Lung (tissue), 12 donors: ENCODE data around the gene PLD5. TPM values are rescaled to one million over a fixed set of nuclear protein-coding genes. Genes with fewer than 3 reads are reported as not detected.

Source experiments
- ATAC-seq: fragments of 200-7000 bp; cut with Tn5 transposase; one replicate; pipeline ENCODE4 v1.9.1; 2020; ENCODE audit warnings: moderate number of reproducible peaks; ENCODE audit not compliant: insufficient read depth, low FRiP score
- DNase-seq, 3 donors: peaks; one replicate each; pipeline ENCODE4 v3.0.0-alpha.2; 2013 to 2017
- H3K27ac ChIP-seq, 2 donors: one replicate each; pipeline ENCODE4 v1.5.1; 2013; ENCODE audit warnings: mild to moderate bottlenecking in 2 of 2, moderate library complexity in 2 of 2, control low read depth in 1 of 2, inconsistent platforms in 1 of 2, low read depth in 1 of 2, low read length in 1 of 2
- H3K27me3 ChIP-seq, 3 donors: one replicate each; pipeline ENCODE4 v1.5.1; 2013; ENCODE audit warnings: low read length in 2 of 3; ENCODE audit not compliant: control insufficient read depth in 3 of 3, insufficient read depth in 3 of 3
- H3K36me3 ChIP-seq, 4 donors: one replicate each; pipeline ENCODE4 v1.5.1; 2013; ENCODE audit warnings: low read length in 4 of 4, mild to moderate bottlenecking in 1 of 4, moderate library complexity in 1 of 4; ENCODE audit not compliant: control insufficient read depth in 4 of 4, insufficient read depth in 4 of 4
- H3K4me1 ChIP-seq, 5 donors: one replicate each; pipeline ENCODE4 v1.5.1; 2013; ENCODE audit warnings: low read length in 5 of 5, mild to moderate bottlenecking in 2 of 5, moderate library complexity in 1 of 5; ENCODE audit not compliant: control insufficient read depth in 5 of 5, insufficient read depth in 5 of 5
- H3K4me3 ChIP-seq: one replicate; pipeline ENCODE4 v1.5.1; 2013; ENCODE audit warnings: mild to moderate bottlenecking, control low read depth, moderate library complexity
- H3K9ac ChIP-seq, 2 donors: one replicate each; pipeline ENCODE4 v1.5.1; 2013; ENCODE audit warnings: low read length in 2 of 2, control low read depth in 1 of 2; ENCODE audit not compliant: insufficient read depth in 1 of 2
- H3K9me3 ChIP-seq, 4 donors: one replicate each; pipeline ENCODE4 v1.5.1; 2013; ENCODE audit warnings: low read length in 3 of 4, mild to moderate bottlenecking in 1 of 4, moderate library complexity in 1 of 4; ENCODE audit not compliant: control insufficient read depth in 4 of 4, insufficient read depth in 3 of 4
- WGBS, 2 donors: extraction: QIAGEN DNeasy Blood & Tissue Kit; methylation state at CpG; one replicate each; pipeline ENCODE4 v1.1.7; 2013; 5-methylcytosine and 5-hydroxymethylcytosine counted together
- polyA plus RNA-seq, 2 donors: library from polyadenylated mRNA; stranded (reverse); fragments of 200-250 nt; gene quantifications; one replicate each; pipeline ENCODE4 v1.2.1, GENCODE V29; 2013
- total RNA-seq, 2 donors: library from RNA; depleted of rRNA in 1 of 2; stranded (reverse); fragments of >200 nt in 1 of 2; gene quantifications; one replicate each; pipeline ENCODE4 v1.2.1, GENCODE V29; 2014 to 2021
- TF ChIP-seq, protein P1 (sequence below): IDR thresholded peaks from 2 replicates; pipeline ENCODE4 v1.5.1; 2012; ENCODE audit warnings: mild to moderate bottlenecking; ENCODE audit errors: control extremely low read depth, extremely low read depth
- donor health status: control.
- donor health status: control.
- donor health status: Bipolar disorder and iron deficiency.
- donor health status: healthy.
- donor health status: DM: yes; HTN: yes; CAD: no.

PLD5 gene
- total and polyA plus RNA-seq, 4 donors = 0.09 to 0.43 (median 0.28) TPM

DNA sequence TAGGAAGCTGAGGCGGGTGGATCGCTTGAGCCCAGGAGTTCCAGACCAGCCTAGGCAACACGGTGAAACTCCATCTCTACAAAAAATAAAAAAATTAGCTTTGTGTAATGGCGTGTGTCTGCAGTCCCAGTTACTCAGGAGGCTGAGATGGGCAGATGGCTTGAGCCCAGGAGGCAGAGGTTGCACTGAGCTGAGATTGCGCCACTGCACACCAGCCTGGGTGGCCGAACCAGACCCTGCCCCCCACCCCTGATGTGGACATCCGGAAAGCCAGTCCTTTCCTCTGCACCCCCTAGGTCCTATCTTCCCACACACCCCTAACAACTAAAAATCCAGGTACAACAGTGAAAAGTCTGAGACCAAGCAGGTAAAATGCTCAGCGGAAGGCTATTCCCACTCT, 71.9 kb downstream of the PLD5 start:
- peaks cover 0 to 21% (median 2%) of the 10 kb centered on the region in 5 donors for H3K4me1 ChIP-seq
- no peaks in the 10 kb centered on the region for H3K9me3 ChIP-seq
- H3K27ac ChIP-seq = no peak overlapping the region
- H3K9ac ChIP-seq = no peak overlapping the region
- no peak for ATAC-seq
- peaks cover 0 to 8% (median 4%) of the 10 kb centered on the region in 3 donors for H3K27me3 ChIP-seq
- H3K36me3 ChIP-seq = no peaks in the 10 kb centered on the region
- DNase-seq = no peak
- no peak overlapping the region for H3K4me3 ChIP-seq
- TF ChIP-seq, protein P1, sequence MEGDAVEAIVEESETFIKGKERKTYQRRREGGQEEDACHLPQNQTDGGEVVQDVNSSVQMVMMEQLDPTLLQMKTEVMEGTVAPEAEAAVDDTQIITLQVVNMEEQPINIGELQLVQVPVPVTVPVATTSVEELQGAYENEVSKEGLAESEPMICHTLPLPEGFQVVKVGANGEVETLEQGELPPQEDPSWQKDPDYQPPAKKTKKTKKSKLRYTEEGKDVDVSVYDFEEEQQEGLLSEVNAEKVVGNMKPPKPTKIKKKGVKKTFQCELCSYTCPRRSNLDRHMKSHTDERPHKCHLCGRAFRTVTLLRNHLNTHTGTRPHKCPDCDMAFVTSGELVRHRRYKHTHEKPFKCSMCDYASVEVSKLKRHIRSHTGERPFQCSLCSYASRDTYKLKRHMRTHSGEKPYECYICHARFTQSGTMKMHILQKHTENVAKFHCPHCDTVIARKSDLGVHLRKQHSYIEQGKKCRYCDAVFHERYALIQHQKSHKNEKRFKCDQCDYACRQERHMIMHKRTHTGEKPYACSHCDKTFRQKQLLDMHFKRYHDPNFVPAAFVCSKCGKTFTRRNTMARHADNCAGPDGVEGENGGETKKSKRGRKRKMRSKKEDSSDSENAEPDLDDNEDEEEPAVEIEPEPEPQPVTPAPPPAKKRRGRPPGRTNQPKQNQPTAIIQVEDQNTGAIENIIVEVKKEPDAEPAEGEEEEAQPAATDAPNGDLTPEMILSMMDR = no peak
- WGBS, 2 donors = 87 to 91% methylated on average over 8 of the region's 8 CpGs

DNA sequence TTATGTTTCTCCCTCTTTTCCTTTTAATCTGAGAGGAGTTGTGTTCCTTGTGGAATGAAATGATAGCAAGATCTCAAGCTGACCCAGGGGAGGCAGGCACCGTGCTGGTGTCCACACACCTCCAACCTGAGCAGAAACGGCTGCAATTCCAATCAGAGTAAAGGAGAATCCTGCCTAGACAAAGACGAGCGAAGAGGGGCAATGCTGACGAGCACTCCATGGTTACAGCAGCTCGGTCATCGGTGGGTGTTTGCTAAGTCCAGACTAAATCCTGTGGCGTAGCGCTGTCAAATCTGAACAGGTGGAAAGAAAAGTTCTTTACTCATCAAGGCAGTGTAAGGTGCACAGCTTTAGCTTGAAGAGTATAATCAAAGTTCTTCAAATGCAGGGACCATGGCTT, 74.8 kb downstream of the PLD5 start:
- 66 to 74% methylated on average over 9 of the region's 9 CpGs for WGBS, 2 donors
- no peaks in the 10 kb centered on the region for H3K36me3 ChIP-seq
- peaks cover 0 to 8% (median 0%) of the 10 kb centered on the region in 3 donors for H3K27me3 ChIP-seq
- no peak overlapping the region for H3K4me3 ChIP-seq
- H3K9ac ChIP-seq = no peak overlapping the region
- H3K9me3 ChIP-seq = no peaks in the 10 kb centered on the region
- ATAC-seq (no peak), DNase-seq (no peak)
- TF ChIP-seq, protein P1 = no peak
- H3K27ac ChIP-seq = no peak overlapping the region
- peaks cover 0 to 21% (median 1%) of the 10 kb centered on the region in 5 donors for H3K4me1 ChIP-seq

DNA sequence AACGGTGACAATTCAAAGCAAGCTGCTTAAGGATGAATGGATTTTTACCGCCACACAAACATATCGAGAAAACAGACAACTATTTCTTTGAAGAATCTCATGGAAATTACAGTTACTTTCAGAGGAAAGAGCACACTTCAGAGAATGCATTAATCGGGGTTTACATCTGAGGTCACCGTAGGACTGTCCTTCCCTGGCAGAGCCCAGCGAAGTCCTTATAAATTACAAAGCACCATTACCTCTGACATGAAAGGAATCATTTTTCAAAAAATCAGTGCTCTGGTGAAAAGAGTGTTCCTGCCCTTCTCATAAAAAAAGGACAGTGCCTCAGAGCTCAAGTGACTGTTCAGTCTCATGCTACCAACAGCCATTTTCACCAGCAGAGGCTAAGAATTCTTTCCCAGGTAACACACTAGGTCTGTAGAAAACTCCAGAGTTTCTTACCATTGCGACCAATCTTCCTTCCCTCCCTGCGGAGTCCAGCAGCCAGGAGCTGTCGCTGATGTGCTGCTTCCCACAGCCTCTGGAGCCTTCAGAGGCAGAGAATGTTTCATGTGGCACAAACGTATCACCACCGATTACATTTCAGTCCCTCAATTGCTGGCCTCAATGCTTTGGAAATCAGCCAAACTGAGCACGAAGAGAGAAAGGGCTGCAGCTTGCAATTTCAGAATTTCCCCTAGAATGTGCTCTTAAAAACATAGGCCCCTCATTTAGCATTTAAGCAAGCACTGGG, 75.4 kb downstream of the PLD5 start:
- Histone ChIP-seq H3K27ac (no peak overlapping the region), H3K4me3 (no peak overlapping the region), H3K27me3 (peaks cover 0 to 8% (median 0%) of the 10 kb centered on the region in 3 donors), H3K4me1 (peaks cover 0 to 21% (median 0%) of the 10 kb centered on the region in 5 donors), H3K9me3 (no peaks in the 10 kb centered on the region), H3K9ac (no peak overlapping the region), H3K36me3 (no peaks in the 10 kb centered on the region)
- TF ChIP-seq, protein P1 = no peak
- DNase-seq = peak in 2 of 3 donors; percentile 56 to 60
- 36 to 43% methylated on average over 12 of the region's 12 CpGs for WGBS, 2 donors
- no peak for ATAC-seq

DNA sequence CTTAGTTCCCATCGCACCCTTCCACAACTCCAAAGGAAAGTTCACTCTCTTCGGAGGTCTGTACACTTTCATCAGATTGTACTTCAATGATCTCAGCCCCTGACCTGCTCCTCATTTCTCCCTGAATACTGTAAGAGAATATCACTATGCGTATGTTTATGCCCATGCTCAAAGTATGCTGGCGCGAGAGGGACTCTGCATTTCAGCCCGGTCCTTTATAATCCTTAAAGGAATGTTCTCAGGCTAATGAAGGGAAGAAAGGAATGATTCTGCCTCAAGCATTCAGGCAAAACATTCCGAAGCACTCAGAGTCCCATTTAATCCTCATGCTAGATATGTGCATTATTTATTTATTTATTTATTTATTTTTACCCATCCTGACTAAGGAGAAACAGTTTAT, 76.8 kb downstream of the PLD5 start:
- no peaks in the 10 kb centered on the region for H3K9me3 ChIP-seq
- peaks cover 0 to 21% (median 0%) of the 10 kb centered on the region in 5 donors for H3K4me1 ChIP-seq
- TF ChIP-seq, protein P1 = no peak
- no peak overlapping the region for H3K27ac ChIP-seq
- no peak overlapping the region for H3K9ac ChIP-seq
- no peaks in the 10 kb centered on the region for H3K36me3 ChIP-seq
- WGBS, 2 donors = 56 to 60% methylated on average over 7 of the region's 7 CpGs
- DNase-seq (no peak), ATAC-seq (no peak)
- H3K4me3 ChIP-seq = no peak overlapping the region
- H3K27me3 ChIP-seq = peaks cover 0 to 13% (median 0%) of the 10 kb centered on the region in 3 donors
